Left ventricle myocardium inferior (tissue), 1 donor: Measurements from ENCODE around the gene KNG1. TPM values are rescaled to one million over a fixed set of nuclear protein-coding genes. Genes with fewer than 3 reads are reported as not detected.

ENCODE experiments used
- DNase-seq: peaks from one replicate; pipeline ENCODE4 v3.0.0-alpha.2; 2020
- H3K27ac ChIP-seq: fragments of 200-600 bp; replicated peaks from 2 replicates; pipeline ENCODE4 v1.8.0; 2021
- H3K27me3 ChIP-seq: fragments of 200-600 bp; 2 replicates; pipeline ENCODE4 v1.8.0; 2021; ENCODE audit warnings: low read depth
- H3K36me3 ChIP-seq: fragments of 200-600 bp; 2 replicates; pipeline ENCODE4 v1.8.0; 2021
- H3K4me1 ChIP-seq: fragments of 200-600 bp; 2 replicates; pipeline ENCODE4 v1.8.0; 2021
- H3K4me3 ChIP-seq: fragments of 200-600 bp; 2 replicates; pipeline ENCODE4 v1.8.0; 2021; ENCODE audit warnings: mild to moderate bottlenecking, moderate library complexity
- H3K9me3 ChIP-seq: fragments of 200-600 bp; replicated peaks from 2 replicates; pipeline ENCODE4 v1.8.0; 2021
- CTCF ChIP-seq: fragments of 200-600 bp; IDR thresholded peaks from 2 replicates; pipeline ENCODE4 v1.8.0; 2021; ENCODE audit warnings: antibody characterized with exemption, mild to moderate bottlenecking, borderline replicate concordance
- intact Hi-C: fragments of 100-400 bp; cut with micrococcal nuclease; formaldehyde crosslinking; loops from one replicate; pipeline ENCODE4 v1.11.0; 2022
- total RNA-seq: library from RNA; stranded (reverse); fragmentation: NEBNext Ultra II Directional; extraction: Animal tissue kit (Norgen Biotek cat#: 25700); gene quantifications from one replicate; pipeline ENCODE4 v1.2.1, GENCODE V29; 2021
- donor health status: DM: no; HTN: yes; CAD: no; lungs with severe emphysema.

Gene KNG1
- total RNA-seq, 1 donor from 2014 or later = 0.14 TPM

DNA sequence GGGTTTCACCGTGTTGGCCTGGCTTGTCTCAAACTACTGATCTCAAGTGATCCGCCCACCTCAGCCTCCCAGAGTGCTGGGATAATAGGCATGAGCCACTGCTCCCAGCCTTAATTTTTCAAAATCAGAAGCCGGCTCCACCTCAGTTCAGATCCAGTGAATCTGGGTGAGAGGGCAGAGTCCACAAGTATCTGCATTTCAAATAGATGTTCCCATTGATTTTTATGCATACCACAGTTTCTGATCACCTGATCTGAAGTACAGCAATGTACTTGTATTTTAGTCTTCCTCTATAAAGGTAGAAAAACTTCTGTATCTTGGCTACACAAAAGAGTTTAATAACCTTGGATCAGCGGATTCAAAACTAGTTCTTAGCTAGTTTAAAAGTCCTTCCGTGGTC is 62.0 kb downstream of the KNG1 start:
- TF ChIP-seq CTCF = no peak
- no peak overlapping the region for H3K4me3 ChIP-seq
- intact Hi-C loops = no loop called here
- no peak overlapping the region for H3K27ac ChIP-seq
- H3K36me3 ChIP-seq = peaks cover under 1% of the 10 kb centered on the region
- no peaks in the 10 kb centered on the region for H3K27me3 ChIP-seq
- peaks cover 18% of the 10 kb centered on the region for H3K4me1 ChIP-seq
- no peaks in the 10 kb centered on the region for H3K9me3 ChIP-seq
- no peak for DNase-seq

GRCh38 chr3:186782542-186783057 is 65.4 kb downstream of the KNG1 start:
- intact Hi-C loops = no loop called here
- Histone ChIP-seq H3K4me1 (peaks cover 52% of the 10 kb centered on the region), H3K27me3 (no peaks in the 10 kb centered on the region), H3K36me3 (peaks cover 34% of the 10 kb centered on the region), H3K4me3 (peak overlapping the region; percentile 94), H3K27ac (peak overlapping the region; percentile 99), H3K9me3 (no peaks in the 10 kb centered on the region)
- no peak for TF ChIP-seq CTCF
- DNase-seq = no peak

- H3K36me3 ChIP-seq = peaks cover 40% of the 10 kb centered on the region
- H3K27ac ChIP-seq = peak within 1 kb of the TSS; percentile 99
- H3K4me1 ChIP-seq = peaks cover 58% of the 10 kb centered on the region
- no peaks in the 10 kb centered on the region for H3K9me3 ChIP-seq
- peak; percentile 91 for DNase-seq
- no peaks in the 10 kb centered on the region for H3K27me3 ChIP-seq
- H3K4me3 ChIP-seq = peak within 1 kb of the TSS; percentile 94
- intact Hi-C loops = no loop called here
- TF ChIP-seq CTCF = no peak
Measured at GRCh38 chr3:186783058-186783730, 66.0 kb downstream of the KNG1 start, which contains the start of gene EIF4A2. Gene EIF4A2, plus strand, starts transcription at chr3:186783577. Its CDS starts 34 bp downstream, at chr3:186783611.

- Histone ChIP-seq H3K4me1 (peaks cover 65% of the 10 kb centered on the region), H3K4me3 (peak overlapping the region; percentile 94), H3K27me3 (no peaks in the 10 kb centered on the region), H3K27ac (peak overlapping the region; percentile 99), H3K36me3 (peaks cover 48% of the 10 kb centered on the region), H3K9me3 (no peaks in the 10 kb centered on the region)
- TF ChIP-seq CTCF = no peak
- intact Hi-C loops = no loop called here
- DNase-seq = peak; percentile 88
Measured at GRCh38 chr3:186783731-186784515, 66.8 kb downstream of the KNG1 start.

- peak overlapping the region; percentile 4 for H3K27ac ChIP-seq
- H3K9me3 ChIP-seq = no peaks in the 10 kb centered on the region
- H3K4me3 ChIP-seq = peak overlapping the region; percentile 94
- TF ChIP-seq CTCF = no peak
- H3K4me1 ChIP-seq = peaks cover 69% of the 10 kb centered on the region
- no peaks in the 10 kb centered on the region for H3K27me3 ChIP-seq
- intact Hi-C loops = no loop called here
- DNase-seq = no peak
- peaks cover 58% of the 10 kb centered on the region for H3K36me3 ChIP-seq
Measured at GRCh38 chr3:186784820-186785494, 67.8 kb downstream of the KNG1 start.
